Liver (tissue), 9 donors: Measurements from ENCODE around the gene AATK. TPM values are rescaled to one million over a fixed set of nuclear protein-coding genes. Genes with fewer than 3 reads are reported as not detected.

ENCODE experiments used
- DNase-seq: peaks from one replicate; pipeline ENCODE4 v3.0.0-alpha.2; 2017; ENCODE audit warnings: low spot score
- H3K27ac ChIP-seq, 2 donors: one replicate each; pipeline ENCODE4 v1.7.0; 2013; ENCODE audit warnings: inconsistent platforms in 2 of 2, low read length in 2 of 2, control low read depth in 1 of 2, low read depth in 1 of 2, mild to moderate bottlenecking in 1 of 2
- H3K27me3 ChIP-seq, 4 donors: one replicate each; pipeline versions ENCODE4 v1.6.1 to v1.7.0; 2013; ENCODE audit warnings: low read length in 3 of 4, inconsistent platforms in 1 of 4, mild to moderate bottlenecking in 1 of 4, moderate library complexity in 1 of 4; ENCODE audit not compliant: control insufficient read depth in 4 of 4, insufficient read depth in 4 of 4
- H3K36me3 ChIP-seq, 4 donors: one replicate each; pipeline versions ENCODE4 v1.6.1 to v1.7.0; 2013; ENCODE audit warnings: low read length in 3 of 4, mild to moderate bottlenecking in 3 of 4, low read depth in 1 of 4, moderate library complexity in 1 of 4; ENCODE audit not compliant: control insufficient read depth in 4 of 4, insufficient read depth in 3 of 4
- H3K4me1 ChIP-seq, 4 donors: one replicate each; pipeline versions ENCODE4 v1.6.1 to v1.7.0; 2013; ENCODE audit warnings: low read length in 3 of 4, mild to moderate bottlenecking in 3 of 4, moderate library complexity in 1 of 4; ENCODE audit not compliant: control insufficient read depth in 4 of 4, insufficient read depth in 4 of 4
- H3K4me3 ChIP-seq, 3 donors: one replicate each; pipeline versions ENCODE4 v1.6.1 to v1.7.0; 2013; ENCODE audit warnings: low read length in 3 of 3, control low read depth in 1 of 3, low read depth in 1 of 3, mild to moderate bottlenecking in 1 of 3
- H3K9ac ChIP-seq, 2 donors: one replicate each; pipeline ENCODE4 v1.7.0; 2013; ENCODE audit warnings: low read length in 2 of 2, mild to moderate bottlenecking in 2 of 2, moderate library complexity in 2 of 2, control low read depth in 1 of 2, low read depth in 1 of 2
- H3K9me3 ChIP-seq, 4 donors: one replicate each; pipeline versions ENCODE4 v1.6.1 to v1.7.0; 2013; ENCODE audit warnings: low read length in 3 of 4; ENCODE audit not compliant: control insufficient read depth in 4 of 4
- ATF3 ChIP-seq: IDR thresholded peaks from 2 replicates; pipeline ENCODE4 v1.6.1; 2016; ENCODE audit warnings: antibody characterized with exemption
- CTCF ChIP-seq: fragments of 150-350 bp; IDR thresholded peaks from 2 replicates; pipeline ENCODE4 v1.5.1; 2017; ENCODE audit warnings: improper control_type of control experiment, low read depth, low read length; ENCODE audit not compliant: missing input control
- EGR1 ChIP-seq, 2 donors: IDR thresholded peaks; 2 replicates each; pipeline ENCODE4 v1.6.1; 2016 to 2018; ENCODE audit warnings: antibody characterized with exemption in 2 of 2, low read depth in 2 of 2
- FOXA1 ChIP-seq: IDR thresholded peaks from 2 replicates; pipeline ENCODE4 v1.6.1; 2016; ENCODE audit warnings: antibody characterized with exemption
- FOXA2 ChIP-seq: IDR thresholded peaks from 2 replicates; pipeline ENCODE4 v1.6.1; 2016; ENCODE audit warnings: antibody characterized with exemption
- GABPA ChIP-seq, 2 donors: IDR thresholded peaks in 1 of 2; conservative IDR thresholded peaks in 1 of 2; 2 replicates each; pipeline ENCODE4 v1.6.1; 2016; ENCODE audit warnings: antibody characterized with exemption in 2 of 2, mild to moderate bottlenecking in 1 of 2, moderate library complexity in 1 of 2
- HNF4A ChIP-seq, 2 donors: conservative IDR thresholded peaks; 2 replicates each; pipeline ENCODE4 v1.6.1; 2016; ENCODE audit warnings: antibody characterized with exemption in 2 of 2, mild to moderate bottlenecking in 2 of 2
- HNF4G ChIP-seq: IDR thresholded peaks from 2 replicates; pipeline ENCODE4 v1.6.1; 2016; ENCODE audit warnings: antibody characterized with exemption
- JUND ChIP-seq, 2 donors: IDR thresholded peaks; 2 replicates each; pipeline ENCODE4 v1.6.1; 2016; ENCODE audit warnings: antibody characterized with exemption in 2 of 2
- MAX ChIP-seq: IDR thresholded peaks from 2 replicates; pipeline ENCODE4 v1.6.1; 2016; ENCODE audit warnings: antibody characterized with exemption
- RAD21 ChIP-seq, 2 donors: IDR thresholded peaks; 2 replicates each; pipeline ENCODE4 v1.6.1; 2016; ENCODE audit warnings: antibody characterized with exemption in 2 of 2, mild to moderate bottlenecking in 2 of 2
- REST ChIP-seq: IDR thresholded peaks from 2 replicates; pipeline ENCODE4 v1.6.1; 2016; ENCODE audit warnings: antibody characterized with exemption, mild to moderate bottlenecking
- RXRA ChIP-seq, 2 donors: IDR thresholded peaks; 2 replicates each; pipeline ENCODE4 v1.6.1; 2017 to 2018; ENCODE audit warnings: antibody characterized with exemption in 2 of 2, mild to moderate bottlenecking in 1 of 2
- SP1 ChIP-seq: IDR thresholded peaks from 2 replicates; pipeline ENCODE4 v1.6.1; 2018; ENCODE audit warnings: antibody characterized with exemption, mild to moderate bottlenecking
- TAF1 ChIP-seq: conservative IDR thresholded peaks from 2 replicates; pipeline ENCODE4 v1.6.1; 2016; ENCODE audit warnings: antibody characterized with exemption, mild to moderate bottlenecking
- ZBTB33 ChIP-seq: IDR thresholded peaks from 2 replicates; pipeline ENCODE4 v1.6.1; 2016; ENCODE audit warnings: antibody characterized with exemption
- WGBS: extraction: QIAGEN DNeasy Blood & Tissue Kit; methylation state at CpG from one replicate; pipeline ENCODE4 v1.1.7; 2013; 5-methylcytosine and 5-hydroxymethylcytosine counted together
- polyA plus RNA-seq, 2 donors: library from polyadenylated mRNA; stranded (reverse) in 1 of 2; unstranded in 1 of 2; fragments of 200-250 nt in 1 of 2; fragments of >200 nt in 1 of 2; fragmentation: Nextera tagmentation in 1 of 2; extraction: Ambion mirVana in 1 of 2; gene quantifications; one replicate each; pipeline versions ENCODE4 v1.2.1 to v1.2.3, GENCODE V29; 2013 to 2015
- total RNA-seq, 2 donors: library from RNA; depleted of rRNA; stranded (reverse); fragments of >200 nt; gene quantifications; one replicate each; pipeline ENCODE4 v1.2.3, GENCODE V29; 2014
- donor health status: healthy.
- donor health status: healthy.
- donor health status: healthy.
- donor health status: healthy.
- donor health status: healthy.

Gene AATK
- total and polyA plus RNA-seq, 4 donors, result 0.24 to 2.3 (median 0.62) TPM

- no peak for DNase-seq
- WGBS, result 89% methylated on average over 34 of the region's 34 CpGs
- H3K27me3 ChIP-seq, result no peaks in the 10 kb centered on the region
- TF ChIP-seq SP1 (no peak), CTCF (no peak), HNF4A (conservative IDR thresholded peaks at IDR 0.05) (no peak), TAF1 (no peak), RXRA (IDR thresholded peaks at IDR 0.05) (no peak), REST (no peak), ATF3 (no peak), FOXA1 (no peak), EGR1 (IDR thresholded peaks at IDR 0.05; ENCODE audit: low read depth in 2 of 2) (no peak), MAX (no peak), RAD21 (IDR thresholded peaks at IDR 0.05) (no peak), GABPA (IDR thresholded peaks at IDR 0.05 in 1 of 2, conservative IDR thresholded peaks at IDR 0.05 in 1 of 2) (no peak)
- no peak overlapping the region for H3K27ac ChIP-seq
- no peaks in the 10 kb centered on the region for H3K36me3 ChIP-seq
- H3K4me1 ChIP-seq, result no peaks in the 10 kb centered on the region
- no peak overlapping the region for H3K9ac ChIP-seq
- H3K9me3 ChIP-seq, result no peaks in the 10 kb centered on the region
- no peak overlapping the region for H3K4me3 ChIP-seq
Observed at GRCh38 chr17:81192386-81193050, 26.5 kb upstream of the AATK start.

GRCh38 chr17:81191646-81192045 is 25.6 kb upstream of the AATK start:
- Histone ChIP-seq H3K27me3 (no peaks in the 10 kb centered on the region), H3K9me3 (no peaks in the 10 kb centered on the region), H3K9ac (no peak overlapping the region), H3K4me1 (no peaks in the 10 kb centered on the region), H3K27ac (no peak overlapping the region), H3K36me3 (no peaks in the 10 kb centered on the region), H3K4me3 (no peak overlapping the region)
- WGBS, result 96% methylated on average over 14 of the region's 14 CpGs
- no peak for DNase-seq
- TF ChIP-seq CTCF, result no peak
- no peak for TF ChIP-seq EGR1 (IDR thresholded peaks at IDR 0.05; ENCODE audit: low read depth in 2 of 2)
- no peak for TF ChIP-seq RAD21 (IDR thresholded peaks at IDR 0.05)
- no peak for TF ChIP-seq HNF4G
- no peak for TF ChIP-seq JUND (IDR thresholded peaks at IDR 0.05)
- no peak for TF ChIP-seq HNF4A (conservative IDR thresholded peaks at IDR 0.05)
- TF ChIP-seq TAF1, result no peak
- TF ChIP-seq GABPA (IDR thresholded peaks at IDR 0.05 in 1 of 2, conservative IDR thresholded peaks at IDR 0.05 in 1 of 2), result no peak
- TF ChIP-seq ZBTB33, result no peak
- TF ChIP-seq FOXA2, result no peak
- no peak for TF ChIP-seq ATF3
- no peak for TF ChIP-seq REST
- no peak for TF ChIP-seq FOXA1
